ENCODE results near the gene RHOJ. TPM values are rescaled to one million over a fixed set of nuclear protein-coding genes. Genes with fewer than 3 reads are reported as not detected.

The RHOJ gene
- total RNA-seq, 2 experiments from 2014 or later: not detected

- no peak for DNase-seq
- intact Hi-C loops (cut with micrococcal nuclease): no loop called here
- Mint-ChIP-seq H3K9me3 (no peaks in the 10 kb centered on the region), H3K36me3 (ENCODE audit: low read depth) (no peaks in the 10 kb centered on the region), H3K27me3 (ENCODE audit: low read depth) (peaks cover 6% of the 10 kb centered on the region), H3K27ac (no peak overlapping the region), H3K4me3 (no peak overlapping the region), H3K4me1 (ENCODE audit: low read depth) (no peaks in the 10 kb centered on the region)
- CTCF ChIA-PET: no interaction called here
Measured at GRCh38 chr14:63326840-63327239, 122.6 kb downstream of the RHOJ start.

GRCh38 chr14:63328787-63329737 is 124.8 kb downstream of the RHOJ start:
- no peak for DNase-seq
- H3K9me3 Mint-ChIP-seq: no peaks in the 10 kb centered on the region
- H3K27ac Mint-ChIP-seq: no peak overlapping the region
- intact Hi-C loops (cut with micrococcal nuclease): no loop called here
- peaks cover 12% of the 10 kb centered on the region for H3K27me3 Mint-ChIP-seq (ENCODE audit: low read depth)
- CTCF ChIA-PET: no interaction called here
- no peaks in the 10 kb centered on the region for H3K36me3 Mint-ChIP-seq (ENCODE audit: low read depth)
- no peaks in the 10 kb centered on the region for H3K4me1 Mint-ChIP-seq (ENCODE audit: low read depth)
- H3K4me3 Mint-ChIP-seq: no peak overlapping the region

GRCh38 chr14:63342371-63342770 is 138.1 kb downstream of the RHOJ start:
- no peak overlapping the region for H3K27ac Mint-ChIP-seq
- CTCF ChIA-PET: interaction anchor here (0.6 kb wide), 1 partner anchor 382 kb away, joined by 3 read pairs; no protein-coding TSS in a partner anchor
- intact Hi-C loops (cut with micrococcal nuclease): no loop called here

More at GRCh38 chr14:63342371-63342770, 138.1 kb downstream of the RHOJ start:
- Mint-ChIP-seq H3K4me3 (no peak overlapping the region), H3K4me1 (ENCODE audit: low read depth) (no peaks in the 10 kb centered on the region), H3K27me3 (ENCODE audit: low read depth) (peaks cover 27% of the 10 kb centered on the region), H3K36me3 (ENCODE audit: low read depth) (no peaks in the 10 kb centered on the region), H3K9me3 (no peaks in the 10 kb centered on the region)
- DNase-seq: no peak

Other genes with a start within 250 kb of the RHOJ start
- gene KCNH5, start 159.0 kb upstream of the RHOJ start, total RNA-seq: not detected
- gene GPHB5, start 114.5 kb downstream of the RHOJ start, total RNA-seq: not detected